GM18520 (cell line): ENCODE measurements around the gene ABCA2.

Source experiments
- ATAC-seq: cut with Tn5 transposase; IDR thresholded peaks from one replicate; pipeline ENCODE4 v1.9.1; 2021; ENCODE audit not compliant: unreplicated experiment

ABCA2 gene

DNA sequence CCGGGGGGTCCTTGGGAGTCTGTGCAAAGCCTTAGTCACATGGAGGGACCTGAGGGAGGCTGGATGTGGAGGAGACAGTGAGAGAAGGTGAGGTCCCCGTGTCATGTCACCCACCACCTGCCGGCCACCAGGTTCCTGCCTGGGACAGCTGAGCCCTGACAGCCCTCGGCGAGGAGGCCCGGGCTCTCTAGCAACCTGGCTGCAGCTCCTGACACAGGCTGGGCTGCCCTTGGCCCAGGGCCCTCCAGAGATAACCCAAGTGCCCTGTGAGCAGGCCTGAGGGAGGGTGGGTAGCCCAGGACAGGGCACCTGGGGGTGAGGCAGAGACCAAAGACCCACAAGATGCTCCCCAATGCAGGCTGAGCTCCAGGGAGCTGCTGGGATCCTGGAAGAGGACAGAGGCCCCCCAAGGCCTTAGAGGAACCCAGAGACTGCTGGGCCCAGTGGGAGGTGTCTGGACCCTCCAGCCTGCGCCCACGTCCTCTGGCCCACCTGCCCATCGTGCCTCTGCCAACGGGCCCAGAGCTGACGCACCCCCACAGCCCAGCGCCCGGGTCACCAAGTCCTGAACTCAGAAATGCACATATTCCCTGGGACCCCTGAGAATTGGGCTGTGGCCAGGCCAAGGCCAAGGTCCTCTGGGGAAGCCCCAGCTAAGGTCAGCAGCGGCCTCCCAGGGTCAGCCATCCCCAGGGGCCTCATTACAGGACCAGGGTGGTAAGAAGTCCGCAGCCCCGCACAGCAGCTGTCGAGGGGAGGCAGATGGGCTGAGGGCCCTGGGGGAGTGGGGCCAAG lies 59.5 kb downstream of the ABCA2 start:
- ATAC-seq: no peak

DNA sequence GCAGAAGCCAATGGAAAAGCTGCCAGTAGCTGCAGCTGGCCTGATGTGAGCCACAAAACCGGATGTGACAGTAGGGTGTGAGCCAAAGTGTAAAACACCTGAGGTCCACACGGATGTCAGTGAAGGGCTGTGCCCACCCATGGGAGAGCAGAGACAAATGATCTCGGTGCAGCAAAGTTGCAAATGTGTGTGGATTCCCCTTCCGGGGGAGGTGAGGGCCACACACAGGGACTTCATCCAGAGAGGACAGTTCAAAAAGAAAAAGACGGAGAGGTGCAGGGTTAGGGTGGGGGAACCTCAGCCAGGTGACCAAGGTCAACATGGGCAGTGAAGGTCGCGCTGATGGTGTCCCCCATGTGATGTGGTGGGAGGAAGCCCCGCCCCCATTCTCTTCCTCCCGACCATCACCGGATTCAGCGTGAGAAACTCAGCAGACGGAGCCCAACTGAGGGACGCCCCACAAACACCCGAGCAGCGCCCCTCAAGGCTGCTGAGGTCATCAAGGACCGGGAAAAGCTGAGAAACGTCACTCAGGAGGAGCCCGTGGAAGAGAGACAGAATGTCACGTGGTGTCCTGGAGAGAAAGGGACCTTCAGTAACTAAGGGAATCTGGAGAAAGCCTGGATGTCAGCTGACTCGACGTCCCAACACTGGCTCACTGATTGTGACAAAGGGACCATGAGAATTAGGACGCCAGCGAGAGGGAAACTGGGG lies 62.1 kb downstream of the ABCA2 start:
- no peak for ATAC-seq

DNA sequence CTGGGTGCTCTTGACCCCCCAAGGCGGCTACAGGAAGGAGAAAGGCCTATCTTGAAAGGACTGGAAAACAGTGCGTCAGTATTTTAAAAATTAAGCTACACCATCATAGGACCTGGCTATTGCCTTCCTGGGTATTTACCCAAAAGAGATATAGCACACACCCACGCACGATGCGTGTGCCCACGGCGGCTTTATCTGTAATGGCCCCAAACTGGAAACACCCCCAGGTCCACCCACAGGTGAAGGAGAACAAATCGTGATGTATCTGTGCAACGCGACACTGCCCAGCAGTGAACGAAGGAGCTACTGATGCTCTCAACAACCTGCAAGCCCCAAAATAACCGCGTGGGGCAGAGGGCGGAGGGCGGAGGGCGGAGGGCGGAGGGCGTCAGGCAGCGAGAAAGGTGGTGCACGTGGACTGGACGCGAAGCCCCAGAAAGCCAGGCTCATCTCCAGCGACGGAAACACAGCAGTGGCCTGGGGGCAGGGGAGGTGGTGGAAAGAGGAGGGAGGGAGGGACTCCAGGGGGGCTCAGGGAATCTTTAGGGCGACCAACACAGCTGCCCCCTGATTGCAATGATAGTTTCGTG lies 63.1 kb downstream of the ABCA2 start:
- no peak for ATAC-seq

DNA sequence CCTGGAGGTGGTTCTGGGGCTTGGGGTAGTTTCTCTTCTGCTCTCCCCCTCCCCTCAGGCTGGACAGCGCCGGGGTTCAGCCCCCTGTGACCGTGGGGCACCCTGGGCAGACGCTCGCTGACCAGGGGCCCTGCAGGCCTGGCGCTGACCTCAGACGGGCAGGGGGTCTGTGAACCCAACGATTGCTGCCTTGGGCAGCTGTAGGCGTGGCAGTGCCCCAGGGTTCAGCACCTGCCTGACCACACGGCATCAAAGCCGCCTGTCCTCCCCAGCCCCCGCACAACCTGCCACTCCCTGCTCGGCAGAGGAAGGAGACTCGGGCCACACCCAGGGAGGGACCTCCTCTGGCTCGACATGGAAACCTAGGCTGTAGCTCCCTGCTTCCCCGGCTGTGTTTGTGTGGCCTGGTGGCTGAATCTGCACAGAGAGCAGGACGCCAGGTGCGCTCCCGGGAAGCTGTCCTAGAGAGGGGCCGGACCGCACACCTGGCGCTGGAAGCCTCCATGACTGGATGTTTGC lies 63.8 kb downstream of the ABCA2 start:
- no peak for ATAC-seq

DNA sequence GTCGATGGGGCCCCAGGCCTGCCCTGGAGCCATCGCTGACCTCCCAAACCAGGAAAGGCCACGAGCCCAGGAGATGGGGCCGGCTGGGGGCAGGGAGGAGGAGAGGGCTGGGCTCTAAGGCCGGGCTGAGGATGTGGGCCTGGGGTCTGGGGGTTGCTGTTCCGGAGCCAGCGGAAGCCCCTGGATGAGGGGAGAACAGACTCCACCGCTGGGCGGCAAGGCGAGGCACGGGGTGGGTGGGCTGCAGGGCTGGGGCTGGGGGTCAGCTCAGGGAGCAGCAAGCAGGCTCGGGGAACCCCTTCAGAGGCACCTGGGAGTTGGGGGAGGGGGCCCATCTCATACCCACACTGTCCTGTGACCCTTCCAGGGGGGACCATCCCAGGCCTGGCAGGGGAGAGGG lies 64.3 kb downstream of the ABCA2 start:
- ATAC-seq: no peak

DNA sequence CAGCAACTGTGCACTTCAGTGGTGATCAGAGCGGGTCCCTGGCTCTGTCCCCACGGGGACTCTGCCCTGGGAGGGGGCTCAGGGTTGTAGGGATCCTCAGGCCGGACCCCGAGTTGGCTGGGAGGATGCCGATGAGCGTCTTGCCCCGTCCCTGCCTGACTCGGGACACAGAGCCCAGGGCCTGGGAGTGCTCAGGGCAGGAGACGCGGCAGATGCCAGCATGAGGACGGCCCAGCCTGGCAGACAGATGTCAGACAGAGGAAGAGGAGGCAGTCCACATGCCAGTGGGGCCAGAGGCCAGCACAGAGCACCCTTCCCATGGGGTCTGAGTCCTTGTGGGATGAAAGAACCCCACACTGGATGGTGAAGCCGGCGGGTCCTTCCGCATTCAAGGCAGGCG lies 64.7 kb downstream of the ABCA2 start:
- no peak for ATAC-seq

DNA sequence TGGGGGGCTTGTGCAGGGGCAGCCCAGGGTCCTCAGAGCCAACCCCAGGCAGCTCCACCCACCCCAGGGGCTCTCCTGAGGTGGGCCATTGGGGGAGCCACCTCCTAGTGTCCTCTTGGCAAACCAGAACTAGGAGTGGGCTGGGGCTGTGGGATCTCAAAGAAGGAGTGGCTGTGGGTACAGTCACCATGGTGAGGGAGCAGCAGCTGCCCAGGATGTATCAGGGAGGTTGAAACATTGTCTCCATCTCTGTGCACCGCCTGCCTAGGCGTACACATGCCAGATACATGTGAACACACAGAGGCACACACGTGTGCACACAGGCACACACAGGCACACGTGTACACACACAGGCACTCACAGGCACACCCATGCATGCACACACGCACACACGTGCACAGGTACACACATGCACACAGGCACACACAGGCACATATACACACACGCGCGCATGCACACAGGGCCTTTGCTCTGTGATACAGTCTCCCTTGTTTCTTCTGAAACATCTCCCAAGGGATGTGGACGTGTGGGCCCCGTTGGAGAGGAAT lies 65.3 kb downstream of the ABCA2 start:
- no peak for ATAC-seq

DNA sequence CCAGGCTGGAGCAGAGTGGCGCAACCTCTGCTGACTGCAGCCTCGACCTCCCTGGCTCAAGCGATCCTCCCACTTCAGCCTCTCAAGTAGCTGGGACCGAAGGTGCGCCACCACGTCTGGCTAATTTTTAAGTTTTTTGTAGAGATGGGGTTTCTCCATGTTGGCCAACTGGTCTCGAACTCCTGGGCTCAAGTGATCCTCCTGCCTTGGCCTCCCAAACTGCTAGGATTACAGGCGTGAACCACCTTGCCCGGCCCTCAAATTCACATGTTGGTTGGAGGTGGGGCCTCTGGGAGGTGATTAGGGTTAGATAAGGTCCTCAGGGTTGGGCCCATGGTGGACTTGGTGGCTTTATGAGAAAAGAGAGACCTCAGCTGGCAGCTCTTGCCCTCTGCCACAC lies 65.9 kb downstream of the ABCA2 start:
- ATAC-seq: no peak

DNA sequence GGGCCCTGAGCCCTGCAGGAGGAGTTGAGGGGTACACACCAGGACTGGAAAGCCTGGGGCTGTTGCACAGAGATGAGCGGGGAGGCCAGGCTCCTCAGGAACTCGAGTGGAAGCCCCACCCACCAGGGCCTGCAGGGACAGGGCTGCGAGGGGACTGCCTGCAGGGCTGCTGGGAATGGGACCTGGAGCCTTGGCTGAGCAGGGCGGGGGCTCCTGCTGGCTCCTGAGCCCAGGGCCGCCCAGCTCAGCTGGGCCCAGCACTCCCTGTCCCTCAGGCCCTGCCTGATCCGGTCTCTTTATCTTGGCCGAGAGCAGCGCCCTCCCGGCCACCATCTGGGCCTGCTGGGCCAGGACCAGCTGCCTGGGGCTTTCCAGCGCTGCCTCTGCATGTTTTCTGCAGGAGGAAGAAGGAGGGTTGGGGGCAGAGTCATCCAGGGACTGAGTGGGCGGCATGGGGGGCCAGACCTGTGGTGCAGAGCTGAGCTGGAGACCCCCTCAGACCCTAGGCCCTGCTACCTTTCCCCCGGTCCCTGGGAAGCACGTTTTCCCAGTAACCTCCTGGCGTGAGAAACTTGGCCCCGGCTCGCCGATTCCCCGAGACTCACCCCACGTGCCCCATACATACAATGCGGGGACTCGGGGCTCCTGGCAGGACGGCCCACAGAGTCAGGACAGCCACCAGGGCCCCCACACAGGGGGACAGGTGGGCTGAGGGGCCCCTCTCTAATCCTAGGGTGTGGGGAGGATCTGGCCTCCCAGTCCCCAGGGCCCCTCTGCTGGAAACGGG lies 66.6 kb downstream of the ABCA2 start:
- no peak for ATAC-seq

DNA sequence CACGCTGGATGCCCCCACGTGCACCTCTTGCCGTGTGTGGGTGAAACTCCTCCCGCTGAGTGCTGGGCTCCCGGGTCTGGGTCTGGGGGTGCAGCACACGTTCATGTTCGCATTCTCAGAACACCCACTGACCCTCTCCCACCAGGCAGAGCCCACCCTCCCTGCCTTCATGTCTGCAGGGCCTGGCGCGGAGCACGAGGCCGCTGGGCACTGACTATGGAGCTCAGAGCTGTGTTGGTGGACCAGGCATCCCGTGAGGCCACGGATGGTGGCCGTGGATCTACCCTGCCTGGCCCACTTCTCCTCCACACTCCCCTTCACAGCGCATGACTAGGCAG lies 67.1 kb downstream of the ABCA2 start:
- no peak for ATAC-seq

DNA sequence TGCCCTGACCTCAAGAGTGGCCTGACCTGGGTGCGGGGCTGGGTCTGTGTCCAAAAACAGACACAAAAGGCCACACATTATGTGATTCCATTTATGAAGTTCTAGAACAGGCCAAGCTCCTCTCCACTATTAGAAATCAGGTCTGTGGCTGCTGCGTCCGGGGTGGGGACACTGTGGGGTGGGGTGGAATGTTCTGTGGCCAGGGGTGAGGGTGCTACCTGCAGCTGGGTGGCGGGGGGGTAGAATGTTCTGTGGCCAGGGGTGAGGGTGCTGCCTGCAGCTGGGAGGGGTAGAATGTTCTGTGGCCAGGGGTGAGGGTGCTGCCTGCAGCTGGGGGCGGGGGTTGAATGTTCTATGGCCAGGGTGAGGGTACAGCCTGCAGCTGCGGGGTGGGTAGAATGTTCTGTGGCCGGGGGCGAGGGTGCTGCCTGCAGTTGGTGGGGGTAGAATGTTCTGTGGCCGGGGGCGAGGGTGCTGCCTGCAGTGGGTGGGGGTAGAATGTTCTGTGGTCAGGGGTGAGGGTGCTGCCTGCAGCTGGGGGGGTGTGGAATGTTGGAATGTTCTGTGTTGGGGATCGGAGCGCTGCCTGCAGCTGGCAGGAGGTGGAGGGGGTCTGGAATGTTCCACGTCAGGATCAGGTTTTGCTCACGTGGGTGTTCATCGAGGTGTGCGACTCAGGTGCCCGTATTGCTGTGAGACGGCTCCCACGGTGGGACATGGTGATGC lies 67.7 kb downstream of the ABCA2 start:
- no peak for ATAC-seq

DNA sequence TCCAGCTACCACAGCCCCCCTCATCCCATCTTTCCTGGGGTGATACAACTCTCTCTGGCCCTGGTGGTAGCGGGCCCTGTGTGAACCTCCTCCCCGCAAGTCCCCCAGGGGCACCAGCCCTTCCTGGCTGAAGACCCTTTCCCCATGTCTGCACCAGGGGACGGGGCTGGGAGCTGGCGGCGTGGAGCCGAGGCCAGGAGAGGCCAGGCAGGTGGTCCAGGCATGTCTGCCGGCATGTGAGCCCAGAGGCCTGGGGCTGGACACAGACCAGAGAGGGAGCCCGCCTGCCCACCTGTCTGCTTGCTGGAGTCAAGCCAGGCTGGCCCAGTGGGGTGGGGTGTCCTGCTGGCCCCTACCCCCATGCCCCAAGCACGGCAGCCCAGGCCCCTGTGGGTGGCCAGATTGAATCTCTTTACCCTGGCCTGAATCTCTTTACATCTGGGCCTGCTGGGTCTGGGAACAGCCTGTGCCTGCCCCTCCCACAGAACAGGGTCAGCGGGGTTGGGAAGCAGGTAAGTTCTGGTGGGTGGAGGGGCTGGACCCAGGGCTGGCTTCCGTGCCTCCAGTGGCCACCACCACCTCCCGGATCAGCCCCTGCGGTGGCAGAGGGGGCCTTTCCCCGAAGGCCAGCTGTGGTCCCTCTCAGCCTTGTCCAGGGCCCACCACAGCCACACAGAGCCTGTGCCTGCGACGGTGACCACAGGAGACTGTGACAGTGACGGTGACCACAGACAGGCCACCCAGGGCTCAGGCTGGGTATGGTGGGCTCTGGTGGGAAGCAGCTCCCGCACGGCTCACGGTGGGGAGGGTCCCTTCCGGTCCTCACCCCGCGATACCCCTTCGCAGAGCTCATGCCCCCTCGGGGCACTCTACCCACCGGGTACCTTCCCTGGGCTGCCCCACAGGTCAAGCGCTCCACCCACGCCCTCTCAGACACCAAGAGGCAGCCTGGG lies 68.9 kb downstream of the ABCA2 start:
- ATAC-seq: no peak

DNA sequence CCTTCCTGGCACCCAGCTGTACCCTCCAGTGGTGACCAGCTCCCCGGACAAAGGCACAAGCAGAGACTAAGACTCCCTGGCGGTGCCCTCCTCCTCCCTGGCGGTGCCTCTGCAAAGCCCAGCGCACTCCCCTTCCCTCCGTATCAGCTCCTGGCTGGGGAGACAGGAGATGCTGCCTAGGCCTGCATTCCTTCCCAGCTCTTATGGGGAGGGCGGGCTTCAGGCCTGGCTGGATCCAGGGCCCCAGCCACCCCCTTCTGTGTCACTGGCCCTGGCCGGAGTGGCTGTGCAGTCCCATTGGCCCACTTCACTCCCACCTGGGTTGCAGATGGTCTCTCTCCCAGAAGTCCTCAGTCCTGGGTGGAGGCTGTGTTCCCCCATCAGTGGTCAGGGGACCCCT lies 69.6 kb downstream of the ABCA2 start:
- ATAC-seq: no peak

DNA sequence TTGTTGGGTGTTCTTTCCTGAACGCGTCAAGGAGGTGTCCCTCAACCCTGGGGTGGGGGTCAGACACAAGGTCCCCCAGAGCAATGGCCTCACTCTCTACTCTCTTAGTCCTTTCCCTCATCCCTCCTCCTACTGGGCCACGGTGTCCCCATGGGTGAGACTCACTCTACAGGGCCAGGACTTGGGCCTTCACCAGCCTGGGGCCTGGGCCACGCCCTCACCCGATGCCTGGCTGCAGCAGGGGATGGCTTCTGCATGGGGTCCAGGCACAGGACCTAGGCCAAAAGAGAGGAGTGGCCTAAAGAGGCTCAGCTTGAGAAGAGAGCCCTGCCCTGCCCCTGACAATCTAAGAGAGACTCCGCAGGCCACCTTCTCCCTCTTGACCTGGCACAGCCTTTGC lies 70.1 kb downstream of the ABCA2 start:
- ATAC-seq: no peak

DNA sequence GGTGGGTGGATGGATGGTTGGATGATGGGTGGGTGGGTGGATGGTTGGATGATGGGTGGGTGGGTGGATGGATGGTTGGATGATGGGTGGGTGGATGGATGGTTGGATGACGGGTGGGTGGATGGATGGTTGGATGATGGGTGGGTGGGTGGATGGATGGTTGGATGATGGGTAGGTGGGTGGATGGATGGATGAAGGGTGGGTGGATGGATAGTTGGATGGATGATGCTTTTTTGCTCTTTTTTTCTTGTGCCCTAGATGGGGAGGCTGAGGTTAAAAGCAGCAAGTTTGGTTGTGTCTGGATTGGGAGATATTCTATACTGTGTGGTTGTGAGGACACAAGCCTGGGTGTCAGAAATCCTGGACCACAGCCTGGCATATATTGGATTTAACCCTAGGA lies 70.6 kb downstream of the ABCA2 start:
- ATAC-seq: no peak
